HG03469 (cell line): ENCODE results near the gene DRD4.

Experiments
- ATAC-seq: cut with Tn5 transposase; IDR thresholded peaks from one replicate; pipeline ENCODE4 v1.9.1; 2021; ENCODE audit warnings: mild to moderate bottlenecking, moderate library complexity, moderate number of reproducible peaks; ENCODE audit not compliant: unreplicated experiment

The DRD4 gene

DNA sequence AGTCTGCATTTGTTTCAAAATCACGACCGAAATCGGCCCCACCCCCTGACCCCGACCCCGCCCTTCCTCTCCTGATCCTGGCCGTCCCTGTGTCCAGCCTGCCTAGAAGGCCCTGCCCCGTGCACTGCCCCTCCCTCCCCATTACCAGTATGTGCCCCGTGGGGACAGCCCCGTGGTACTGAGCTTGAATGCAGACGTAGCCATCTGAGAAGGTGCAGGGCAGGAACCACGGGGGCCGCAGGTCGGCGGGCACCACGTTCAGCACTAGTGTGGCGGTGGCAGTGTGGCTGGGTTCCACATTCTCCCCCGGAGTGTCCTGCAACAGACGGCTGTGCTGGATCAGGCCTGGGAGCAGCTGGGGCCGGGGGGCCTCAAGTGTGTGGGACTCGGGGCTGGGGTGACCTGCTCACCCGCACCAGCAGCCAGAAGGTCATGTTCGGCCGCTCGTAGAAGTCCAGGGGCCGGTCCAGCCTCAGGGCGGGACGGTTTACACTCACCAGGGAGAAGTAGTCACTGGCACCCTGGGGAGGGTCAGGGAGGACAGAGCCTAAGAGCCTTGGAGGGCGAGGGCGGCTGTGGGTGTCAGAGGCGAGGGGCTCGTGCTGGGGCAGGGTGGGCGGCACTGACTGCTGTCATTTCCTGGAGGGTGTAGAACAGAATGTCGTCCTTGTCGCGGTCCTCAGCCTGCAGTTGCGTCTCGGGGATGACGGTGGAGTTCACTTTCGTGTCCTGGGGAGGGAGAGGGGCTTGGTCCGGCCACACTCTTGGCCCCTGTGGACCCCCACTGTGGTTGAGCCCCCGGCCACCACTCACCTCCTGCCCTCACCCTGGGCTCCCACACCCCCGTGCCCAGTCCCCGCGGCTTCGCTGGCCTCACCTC, 15.9 kb upstream of the DRD4 start:
- no peak for ATAC-seq

DNA sequence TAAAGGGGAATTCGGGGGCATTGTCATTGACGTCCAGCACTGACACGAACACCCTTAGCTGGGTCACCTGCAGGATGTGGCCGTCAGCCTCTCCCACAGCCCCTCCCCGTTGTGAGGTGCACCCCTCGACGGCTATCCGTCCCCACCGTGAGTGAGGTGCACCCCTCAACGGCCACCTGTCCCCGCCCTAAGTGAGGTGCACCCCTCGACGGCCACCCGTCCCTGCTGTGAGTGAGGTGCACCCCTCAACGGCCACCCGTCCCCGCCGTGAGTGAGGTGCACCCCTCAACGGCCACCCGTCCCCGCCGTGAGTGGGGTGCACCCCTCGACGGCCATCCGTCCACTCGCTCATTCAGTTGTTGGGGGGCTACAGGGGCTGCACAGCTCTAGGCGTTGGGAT, 15.2 kb upstream of the DRD4 start:
- no peak for ATAC-seq

DNA sequence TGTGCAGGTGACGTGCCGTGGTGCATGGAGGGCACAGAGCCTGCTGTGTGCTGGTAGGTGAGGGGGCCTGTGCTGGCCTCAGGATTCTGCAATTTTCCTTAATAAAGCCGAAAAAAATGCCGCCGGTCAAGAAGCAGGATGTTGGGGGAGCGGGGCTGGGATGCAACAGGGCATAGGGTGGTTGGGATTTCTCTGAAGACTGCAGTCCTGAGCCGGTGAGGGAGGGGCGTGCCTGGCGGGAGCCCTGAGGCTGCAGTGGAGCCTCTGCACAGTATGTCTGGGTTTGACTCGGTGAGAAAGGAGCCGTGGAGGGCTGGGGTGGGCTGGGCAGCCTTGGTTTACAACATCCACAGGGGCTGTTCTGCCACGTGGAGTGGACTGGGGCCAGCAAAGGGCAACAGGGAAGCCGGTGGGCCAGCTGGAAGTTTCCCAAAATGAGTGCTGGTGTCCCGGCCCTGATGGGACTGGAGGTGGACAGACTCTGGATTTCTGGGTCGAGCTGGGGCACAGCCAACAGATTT, 13.7 kb upstream of the DRD4 start:
- no peak for ATAC-seq

DNA sequence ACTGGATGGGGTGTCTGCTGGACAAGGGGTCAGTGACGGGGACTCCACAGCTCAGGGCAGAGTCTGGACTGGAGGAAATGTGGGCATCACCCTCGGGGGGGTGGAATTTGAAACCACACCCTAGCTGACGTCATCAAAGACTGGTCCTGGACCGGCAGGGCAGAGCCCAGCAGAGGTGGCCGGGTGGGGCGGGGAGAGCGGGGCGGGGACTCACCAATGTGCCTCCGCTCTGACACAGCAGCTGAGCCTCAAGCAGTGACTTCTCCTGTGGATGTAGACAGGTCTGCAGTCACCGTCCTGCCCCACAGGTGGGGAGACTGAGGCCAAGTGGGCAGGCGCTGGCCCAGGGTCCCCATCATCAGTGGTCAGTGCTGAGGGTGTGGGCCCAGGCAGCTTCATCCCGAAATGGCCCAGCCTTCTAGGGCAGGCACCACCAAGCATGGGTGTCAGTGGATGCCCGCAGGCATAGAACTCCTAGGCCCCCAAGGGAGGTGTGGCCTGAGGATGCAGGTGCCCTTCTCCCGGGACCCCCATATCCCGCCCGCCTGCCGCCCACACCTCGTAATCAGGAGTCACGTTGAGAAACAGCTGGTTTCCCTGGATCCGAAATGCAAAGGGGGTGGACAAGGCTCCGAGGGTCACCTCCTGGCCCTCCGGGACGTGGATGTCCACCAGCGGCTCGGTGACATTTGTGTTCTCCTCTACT, 12.9 kb upstream of the DRD4 start:
- no peak for ATAC-seq

DNA sequence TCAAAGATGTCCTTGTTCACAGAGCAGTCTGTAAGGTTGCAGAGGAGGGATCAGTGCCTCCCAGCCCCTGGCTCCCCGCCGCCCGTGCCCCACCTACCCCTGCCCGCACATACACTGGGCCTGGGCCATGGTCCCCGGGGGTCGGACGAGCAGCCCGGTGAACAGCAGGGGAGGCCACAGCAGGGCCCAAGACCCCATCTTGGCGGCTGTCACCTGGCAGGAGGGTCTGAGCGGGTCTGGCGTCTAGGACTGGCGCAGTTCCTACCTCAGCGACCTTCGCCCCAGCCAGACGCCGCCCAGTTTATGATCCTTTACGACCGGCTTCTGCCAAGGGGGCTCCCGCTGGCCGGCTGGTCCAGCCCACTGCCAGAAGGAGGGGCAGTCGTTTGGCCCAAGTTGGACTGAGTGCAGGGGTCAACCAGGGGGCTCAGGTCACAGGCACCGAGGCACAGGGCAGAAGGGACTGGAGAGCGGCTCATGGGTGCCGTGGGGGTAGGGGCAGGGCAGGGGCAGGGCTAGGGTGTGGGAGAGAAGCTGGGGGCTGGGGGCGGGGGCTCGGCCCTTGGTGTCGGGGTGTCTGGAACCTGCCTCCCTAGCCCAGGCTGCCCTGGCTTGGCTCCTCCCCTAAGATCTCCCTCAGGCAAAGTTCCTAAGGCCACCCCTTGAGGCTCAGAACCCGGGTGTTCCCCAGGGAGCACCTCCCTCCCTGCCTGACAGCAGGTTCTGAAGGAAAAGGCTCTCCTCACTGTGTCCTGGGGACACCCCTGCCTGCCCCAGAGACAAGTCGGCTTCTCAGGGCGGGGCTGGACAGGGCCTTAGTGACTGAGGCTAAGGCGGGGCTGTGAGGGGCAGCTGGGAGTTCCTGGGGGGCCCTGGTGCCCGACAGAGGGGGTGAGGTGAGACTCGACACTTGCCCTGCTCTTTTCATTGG, 12.1 kb upstream of the DRD4 start, which contains the start of gene CDHR5:
Gene CDHR5, minus strand, starts transcription at position 251 of the 931 bp plus-strand sequence. Its CDS starts 53 bp downstream, at position 198.
- no peak for ATAC-seq

DNA sequence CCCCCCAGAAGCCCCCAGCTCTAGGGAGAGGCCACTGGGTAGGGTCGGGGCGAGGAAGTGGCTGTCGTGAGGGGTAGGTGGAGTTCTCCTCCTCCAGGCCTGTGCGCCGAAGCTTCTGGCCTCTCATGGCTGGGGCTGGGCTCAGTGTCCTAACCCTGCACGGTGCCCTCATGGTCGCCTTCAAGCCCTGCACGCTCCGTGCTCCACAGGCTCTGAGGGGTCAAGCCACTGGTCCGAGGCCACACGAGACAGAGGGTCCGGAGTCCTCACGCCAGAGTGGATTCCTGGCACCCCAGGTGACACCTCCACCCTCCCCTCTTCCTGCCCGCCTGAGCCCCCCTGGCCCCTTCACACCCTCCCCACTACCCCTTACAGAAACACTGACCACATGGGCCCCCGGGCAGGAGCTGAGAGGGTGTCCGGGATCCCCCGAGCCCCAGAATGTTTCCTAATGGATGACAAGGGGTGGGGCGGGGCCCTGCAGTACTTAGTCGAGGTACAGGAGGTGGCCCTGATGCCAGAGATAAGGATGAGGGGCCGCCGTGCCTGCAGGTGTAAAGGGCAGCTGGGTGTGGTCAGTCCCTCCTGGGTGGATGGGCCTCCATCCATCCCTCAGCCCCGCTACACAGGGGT, 11.3 kb upstream of the DRD4 start:
- ATAC-seq = no peak

DNA sequence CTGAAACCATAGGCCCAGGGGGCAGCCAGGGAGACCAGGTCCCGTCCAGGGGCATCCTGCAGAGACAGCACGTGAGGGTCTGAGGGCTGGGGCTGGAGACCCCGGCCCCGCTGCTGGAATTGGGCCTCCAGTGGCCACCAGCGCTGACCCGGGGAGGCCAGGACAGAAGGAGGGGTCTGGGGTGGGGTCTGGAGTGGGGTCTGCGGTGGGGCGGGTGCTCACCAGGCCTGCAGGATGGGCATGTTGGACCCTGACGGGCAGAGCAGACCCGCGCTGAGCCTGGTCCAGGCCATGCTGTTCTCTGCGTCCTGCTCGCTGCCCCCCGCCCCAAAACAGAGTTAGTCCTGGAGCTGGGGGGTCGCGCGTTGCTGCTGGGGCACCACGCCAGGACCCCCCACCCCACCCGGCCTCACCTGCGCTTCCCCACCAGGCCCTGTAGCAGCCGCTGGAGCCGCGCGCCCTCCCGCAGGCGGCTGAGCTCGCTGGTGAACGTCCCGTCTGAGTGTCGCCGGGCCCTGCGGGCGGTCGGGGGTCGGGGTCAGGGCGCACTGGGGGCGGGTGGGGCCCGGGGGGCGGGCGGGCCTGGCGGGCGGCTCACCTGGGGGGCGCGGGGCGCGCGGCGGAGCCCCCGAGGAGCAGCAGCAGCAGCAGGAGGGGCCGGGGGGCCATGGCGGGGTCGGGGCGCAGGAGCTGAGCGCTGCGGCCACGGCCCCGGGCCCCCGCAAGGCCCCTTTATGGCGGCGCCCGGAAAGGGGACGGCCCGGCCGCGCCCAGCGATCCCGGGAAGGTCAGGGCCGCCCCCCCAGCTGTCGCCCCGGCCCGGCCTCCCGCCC, 10.4 kb upstream of the DRD4 start, which contains the start of gene SCT:
Gene SCT, minus strand, starts transcription at position 707 of the 833 bp plus-strand sequence. Its CDS starts 38 bp downstream, at position 669.
- ATAC-seq = no peak

DNA sequence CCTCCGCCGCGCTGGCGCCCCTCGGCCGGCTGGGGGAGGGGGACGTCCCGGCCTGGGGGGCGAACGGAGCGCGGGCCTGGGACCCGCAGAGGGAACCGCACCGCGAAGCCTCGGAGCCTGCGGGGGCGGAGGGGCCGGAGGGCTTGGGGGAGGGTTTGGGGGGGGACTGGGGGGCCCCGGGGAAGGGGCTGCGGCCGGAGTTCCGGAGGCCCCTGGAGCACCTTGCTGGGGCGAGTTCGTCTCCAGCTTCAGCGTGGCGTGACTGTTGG, 9.8 kb upstream of the DRD4 start:
- ATAC-seq = no peak

DNA sequence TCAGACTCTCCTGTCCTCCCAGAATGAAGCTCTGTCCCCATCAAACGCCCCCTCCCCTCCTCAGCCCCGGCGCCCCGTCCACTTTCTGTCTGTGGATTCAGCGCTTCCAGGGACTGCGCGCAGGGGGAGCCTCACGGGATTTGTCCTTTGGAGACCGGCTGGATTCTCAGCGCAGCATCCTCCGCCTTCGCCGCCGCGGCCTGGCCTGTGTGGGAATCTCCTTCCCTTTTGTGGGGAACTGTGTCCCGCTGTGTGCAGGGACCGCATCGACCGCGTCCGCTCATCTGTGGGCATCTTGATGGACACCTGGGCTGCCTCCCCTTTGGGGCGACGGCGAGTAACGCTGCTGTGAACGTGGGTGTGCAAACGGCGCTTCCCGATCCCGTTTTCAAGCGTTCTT, 9.0 kb upstream of the DRD4 start:
- ATAC-seq = no peak

DNA sequence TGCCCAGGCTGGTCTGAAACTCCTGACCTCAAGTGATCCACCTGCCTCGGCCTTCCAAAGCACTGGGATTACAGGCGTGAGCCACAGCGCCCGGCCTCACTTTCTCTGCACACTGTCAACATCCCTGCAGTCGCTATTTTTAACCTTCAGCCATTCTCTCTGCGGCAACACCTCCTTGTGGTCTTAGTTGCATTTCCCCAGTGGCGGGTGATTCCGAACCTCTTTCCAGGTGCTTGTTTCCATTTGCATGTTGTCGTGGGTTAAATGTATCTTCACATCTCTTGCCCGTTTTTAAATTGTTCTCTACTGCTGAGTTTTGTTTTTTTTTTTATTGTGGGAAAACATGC, 7.9 kb upstream of the DRD4 start:
- no peak for ATAC-seq

DNA sequence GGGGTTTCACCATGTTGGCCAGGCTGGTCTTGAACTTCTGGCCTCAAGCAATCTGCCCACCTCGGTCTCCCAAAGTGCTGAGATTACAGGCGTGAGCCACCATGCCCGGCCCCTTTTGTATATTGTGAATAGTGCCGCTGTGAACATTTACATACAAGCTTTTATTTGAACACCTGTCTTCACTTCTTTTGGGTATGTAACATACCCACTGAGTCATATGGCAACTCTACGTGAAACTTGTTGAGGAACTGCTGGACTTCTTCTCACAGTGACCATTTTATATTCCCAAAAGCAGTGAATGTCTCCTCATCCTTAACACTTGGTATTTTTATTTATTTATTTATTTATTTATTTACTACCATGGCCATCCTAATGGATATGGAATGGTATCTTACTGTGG, 6.2 kb upstream of the DRD4 start:
- no peak for ATAC-seq

DNA sequence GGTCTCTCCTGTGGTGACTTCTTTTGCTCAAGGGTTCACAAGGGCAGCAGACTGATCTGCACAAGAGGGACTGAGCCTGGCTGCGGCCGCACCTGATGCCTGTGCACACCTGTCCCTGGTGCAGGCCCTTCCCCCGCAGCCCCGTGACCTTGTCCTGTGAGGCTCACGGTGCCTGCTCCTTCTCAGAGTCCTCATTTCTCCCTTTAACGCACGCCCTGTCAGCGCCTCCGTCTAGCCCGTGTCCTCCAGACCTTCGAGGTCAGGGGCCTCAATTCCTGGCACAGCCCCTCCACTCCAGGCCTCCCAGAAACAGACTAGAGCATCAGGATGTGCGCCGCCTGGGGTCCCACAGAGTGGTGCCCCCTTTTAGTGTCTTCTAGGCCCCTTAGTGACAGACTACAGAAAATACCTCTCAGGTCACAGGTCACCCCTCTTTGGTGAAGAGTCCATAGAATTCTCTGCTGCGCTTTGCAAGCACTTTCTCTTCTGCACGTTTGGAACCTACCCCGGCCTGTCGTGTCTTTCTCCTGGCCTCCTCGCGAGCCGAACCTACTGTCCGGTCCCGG, 1.0 kb upstream of the DRD4 start:
- ATAC-seq = no peak

DNA sequence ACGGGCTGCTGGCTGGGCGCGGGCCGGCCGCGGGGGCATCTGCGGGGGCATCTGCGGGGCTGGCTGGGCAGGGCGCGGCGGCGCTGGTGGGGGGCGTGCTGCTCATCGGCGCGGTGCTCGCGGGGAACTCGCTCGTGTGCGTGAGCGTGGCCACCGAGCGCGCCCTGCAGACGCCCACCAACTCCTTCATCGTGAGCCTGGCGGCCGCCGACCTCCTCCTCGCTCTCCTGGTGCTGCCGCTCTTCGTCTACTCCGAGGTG, 194 bp downstream of the DRD4 start:
- ATAC-seq = no peak

DNA sequence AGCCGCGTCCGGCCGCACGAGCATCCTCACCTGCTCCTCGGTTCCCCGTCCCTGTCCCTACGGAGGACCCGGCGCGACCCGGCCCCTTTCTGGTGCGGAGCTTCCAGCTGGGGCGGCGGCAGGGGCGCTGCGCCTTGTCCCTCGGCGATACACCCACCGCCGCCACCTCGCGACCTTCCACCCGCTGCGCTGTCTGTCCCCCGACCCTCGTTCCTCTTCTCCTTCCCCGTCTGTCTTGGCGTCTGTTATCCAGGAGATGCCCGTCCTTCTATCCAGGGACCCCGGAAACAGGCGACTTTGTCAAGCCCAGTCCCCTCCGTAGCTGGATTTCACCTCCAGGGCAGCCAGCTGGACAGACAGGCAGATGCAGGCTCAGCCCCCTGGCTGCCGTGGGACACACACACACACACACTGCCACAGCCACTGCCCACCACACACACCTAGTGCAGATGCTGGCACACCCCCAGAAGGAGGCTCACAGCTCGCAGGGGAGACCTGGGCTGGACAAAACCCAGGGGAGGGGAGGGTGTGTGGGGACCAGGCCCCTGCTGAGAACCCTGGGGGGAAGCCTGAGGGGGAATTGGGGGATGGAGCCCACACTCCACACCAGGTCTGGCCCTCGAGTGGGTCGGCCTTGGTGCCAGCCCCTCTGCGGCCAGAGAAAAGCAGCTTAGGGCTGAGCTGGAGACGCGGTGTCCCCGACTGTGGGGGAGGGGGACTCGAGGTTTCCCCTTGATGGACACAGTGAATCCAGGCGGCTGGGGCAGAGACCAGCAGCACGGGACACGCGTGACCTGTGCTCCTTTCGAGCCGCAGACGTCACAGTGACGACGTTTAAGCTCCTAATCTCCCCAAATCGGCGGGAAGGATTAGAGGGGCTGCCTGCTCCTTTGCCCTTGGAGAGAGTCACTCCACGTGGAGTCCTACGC, 788 bp downstream of the DRD4 start:
- ATAC-seq = no peak

DNA sequence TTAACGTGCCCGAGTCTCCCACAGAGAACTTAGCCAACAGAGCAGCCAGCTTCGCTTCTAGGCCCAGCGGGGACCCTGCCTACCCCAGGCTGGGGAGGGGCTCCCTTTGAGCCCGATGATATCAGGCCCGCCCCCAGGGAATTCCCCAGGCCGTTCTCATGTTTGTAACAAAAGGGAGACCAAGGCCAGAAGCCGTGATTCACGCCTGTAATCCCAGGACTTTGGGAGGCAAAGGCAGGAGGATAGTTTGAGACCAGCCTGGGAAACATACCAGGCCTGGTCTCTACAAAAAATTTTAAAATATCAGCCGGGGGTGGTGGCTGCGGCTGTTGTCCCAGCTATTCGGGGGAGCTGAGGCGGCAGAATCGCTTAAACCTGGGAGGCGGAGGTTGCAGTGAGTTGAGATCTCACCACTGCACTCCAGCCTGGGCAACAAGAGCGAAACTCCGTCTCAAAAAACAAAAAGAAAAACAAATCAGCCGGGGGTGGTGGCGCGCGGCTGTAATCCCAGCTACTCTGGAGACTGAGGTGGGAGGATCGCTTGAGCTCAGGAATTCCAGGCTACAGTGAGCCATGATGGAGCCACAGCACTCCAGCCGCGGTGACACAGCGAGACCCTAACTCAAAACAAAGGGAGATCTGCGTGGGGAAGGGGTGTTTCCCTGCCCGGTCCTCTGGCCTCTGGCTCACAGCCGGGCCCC, 1.7 kb downstream of the DRD4 start:
- ATAC-seq = no peak

DNA sequence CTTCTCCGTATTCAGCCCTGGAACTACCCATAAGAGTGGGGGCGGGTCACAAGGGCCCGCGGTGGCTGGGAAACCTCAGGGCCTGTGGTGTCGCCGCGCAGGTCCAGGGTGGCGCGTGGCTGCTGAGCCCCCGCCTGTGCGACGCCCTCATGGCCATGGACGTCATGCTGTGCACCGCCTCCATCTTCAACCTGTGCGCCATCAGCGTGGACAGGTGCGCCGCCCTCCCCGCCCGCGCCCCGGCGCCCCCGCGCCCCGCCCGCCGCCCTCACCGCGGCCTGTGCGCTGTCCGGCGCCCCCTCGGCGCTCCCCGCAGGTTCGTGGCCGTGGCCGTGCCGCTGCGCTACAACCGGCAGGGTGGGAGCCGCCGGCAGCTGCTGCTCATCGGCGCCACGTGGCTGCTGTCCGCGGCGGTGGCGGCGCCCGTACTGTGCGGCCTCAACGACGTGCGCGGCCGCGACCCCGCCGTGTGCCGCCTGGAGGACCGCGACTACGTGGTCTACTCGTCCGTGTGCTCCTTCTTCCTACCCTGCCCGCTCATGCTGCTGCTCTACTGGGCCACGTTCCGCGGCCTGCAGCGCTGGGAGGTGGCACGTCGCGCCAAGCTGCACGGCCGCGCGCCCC, 2.4 kb downstream of the DRD4 start:
- ATAC-seq = no peak

DNA sequence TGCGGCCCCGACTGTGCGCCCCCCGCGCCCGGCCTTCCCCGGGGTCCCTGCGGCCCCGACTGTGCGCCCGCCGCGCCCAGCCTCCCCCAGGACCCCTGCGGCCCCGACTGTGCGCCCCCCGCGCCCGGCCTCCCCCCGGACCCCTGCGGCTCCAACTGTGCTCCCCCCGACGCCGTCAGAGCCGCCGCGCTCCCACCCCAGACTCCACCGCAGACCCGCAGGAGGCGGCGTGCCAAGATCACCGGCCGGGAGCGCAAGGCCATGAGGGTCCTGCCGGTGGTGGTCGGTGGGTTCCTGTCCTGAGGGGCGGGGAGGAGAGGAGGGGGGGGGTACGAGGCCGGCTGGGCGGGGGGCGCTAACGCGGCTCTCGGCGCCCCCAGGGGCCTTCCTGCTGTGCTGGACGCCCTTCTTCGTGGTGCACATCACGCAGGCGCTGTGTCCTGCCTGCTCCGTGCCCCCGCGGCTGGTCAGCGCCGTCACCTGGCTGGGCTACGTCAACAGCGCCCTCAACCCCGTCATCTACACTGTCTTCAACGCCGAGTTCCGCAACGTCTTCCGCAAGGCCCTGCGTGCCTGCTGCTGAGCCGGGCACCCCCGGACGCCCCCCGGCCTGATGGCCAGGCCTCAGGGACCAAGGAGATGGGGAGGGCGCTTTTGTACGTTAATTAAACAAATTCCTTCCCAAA, 3.1 kb downstream of the DRD4 start:
- ATAC-seq = no peak
